Liver (tissue), 9 donors: ENCODE data around the gene AGBL4. TPM values are rescaled to one million over a fixed set of nuclear protein-coding genes. Genes with fewer than 3 reads are reported as not detected.

Source experiments
- DNase-seq: peaks from one replicate; pipeline ENCODE4 v3.0.0-alpha.2; 2017; ENCODE audit warnings: low spot score
- H3K27ac ChIP-seq, 2 donors: one replicate each; pipeline ENCODE4 v1.7.0; 2013; ENCODE audit warnings: inconsistent platforms in 2 of 2, low read length in 2 of 2, control low read depth in 1 of 2, low read depth in 1 of 2, mild to moderate bottlenecking in 1 of 2
- H3K27me3 ChIP-seq, 4 donors: one replicate each; pipeline versions ENCODE4 v1.6.1 to v1.7.0; 2013; ENCODE audit warnings: low read length in 3 of 4, inconsistent platforms in 1 of 4, mild to moderate bottlenecking in 1 of 4, moderate library complexity in 1 of 4; ENCODE audit not compliant: control insufficient read depth in 4 of 4, insufficient read depth in 4 of 4
- H3K36me3 ChIP-seq, 4 donors: one replicate each; pipeline versions ENCODE4 v1.6.1 to v1.7.0; 2013; ENCODE audit warnings: low read length in 3 of 4, mild to moderate bottlenecking in 3 of 4, low read depth in 1 of 4, moderate library complexity in 1 of 4; ENCODE audit not compliant: control insufficient read depth in 4 of 4, insufficient read depth in 3 of 4
- H3K4me1 ChIP-seq, 4 donors: one replicate each; pipeline versions ENCODE4 v1.6.1 to v1.7.0; 2013; ENCODE audit warnings: low read length in 3 of 4, mild to moderate bottlenecking in 3 of 4, moderate library complexity in 1 of 4; ENCODE audit not compliant: control insufficient read depth in 4 of 4, insufficient read depth in 4 of 4
- H3K4me3 ChIP-seq, 3 donors: one replicate each; pipeline versions ENCODE4 v1.6.1 to v1.7.0; 2013; ENCODE audit warnings: low read length in 3 of 3, control low read depth in 1 of 3, low read depth in 1 of 3, mild to moderate bottlenecking in 1 of 3
- H3K9ac ChIP-seq, 2 donors: one replicate each; pipeline ENCODE4 v1.7.0; 2013; ENCODE audit warnings: low read length in 2 of 2, mild to moderate bottlenecking in 2 of 2, moderate library complexity in 2 of 2, control low read depth in 1 of 2, low read depth in 1 of 2
- H3K9me3 ChIP-seq, 4 donors: one replicate each; pipeline versions ENCODE4 v1.6.1 to v1.7.0; 2013; ENCODE audit warnings: low read length in 3 of 4; ENCODE audit not compliant: control insufficient read depth in 4 of 4
- ATF3 ChIP-seq: IDR thresholded peaks from 2 replicates; pipeline ENCODE4 v1.6.1; 2016; ENCODE audit warnings: antibody characterized with exemption
- EGR1 ChIP-seq, 2 donors: IDR thresholded peaks; 2 replicates each; pipeline ENCODE4 v1.6.1; 2016 to 2018; ENCODE audit warnings: antibody characterized with exemption in 2 of 2, low read depth in 2 of 2
- HNF4A ChIP-seq, 2 donors: conservative IDR thresholded peaks; 2 replicates each; pipeline ENCODE4 v1.6.1; 2016; ENCODE audit warnings: antibody characterized with exemption in 2 of 2, mild to moderate bottlenecking in 2 of 2
- JUND ChIP-seq, 2 donors: IDR thresholded peaks; 2 replicates each; pipeline ENCODE4 v1.6.1; 2016; ENCODE audit warnings: antibody characterized with exemption in 2 of 2
- RAD21 ChIP-seq, 2 donors: IDR thresholded peaks; 2 replicates each; pipeline ENCODE4 v1.6.1; 2016; ENCODE audit warnings: antibody characterized with exemption in 2 of 2, mild to moderate bottlenecking in 2 of 2
- REST ChIP-seq: IDR thresholded peaks from 2 replicates; pipeline ENCODE4 v1.6.1; 2016; ENCODE audit warnings: antibody characterized with exemption, mild to moderate bottlenecking
- RXRA ChIP-seq, 2 donors: IDR thresholded peaks; 2 replicates each; pipeline ENCODE4 v1.6.1; 2017 to 2018; ENCODE audit warnings: antibody characterized with exemption in 2 of 2, mild to moderate bottlenecking in 1 of 2
- SP1 ChIP-seq: IDR thresholded peaks from 2 replicates; pipeline ENCODE4 v1.6.1; 2018; ENCODE audit warnings: antibody characterized with exemption, mild to moderate bottlenecking
- TAF1 ChIP-seq: conservative IDR thresholded peaks from 2 replicates; pipeline ENCODE4 v1.6.1; 2016; ENCODE audit warnings: antibody characterized with exemption, mild to moderate bottlenecking
- YY1 ChIP-seq: IDR thresholded peaks from 2 replicates; pipeline ENCODE4 v1.6.1; 2016; ENCODE audit warnings: antibody characterized with exemption, mild to moderate bottlenecking
- ZBTB33 ChIP-seq: IDR thresholded peaks from 2 replicates; pipeline ENCODE4 v1.6.1; 2016; ENCODE audit warnings: antibody characterized with exemption
- WGBS: extraction: QIAGEN DNeasy Blood & Tissue Kit; methylation state at CpG from one replicate; pipeline ENCODE4 v1.1.7; 2013; 5-methylcytosine and 5-hydroxymethylcytosine counted together
- polyA plus RNA-seq, 2 donors: library from polyadenylated mRNA; stranded (reverse) in 1 of 2; unstranded in 1 of 2; fragments of 200-250 nt in 1 of 2; fragments of >200 nt in 1 of 2; fragmentation: Nextera tagmentation in 1 of 2; extraction: Ambion mirVana in 1 of 2; gene quantifications; one replicate each; pipeline versions ENCODE4 v1.2.1 to v1.2.3, GENCODE V29; 2013 to 2015
- total RNA-seq, 2 donors: library from RNA; depleted of rRNA; stranded (reverse); fragments of >200 nt; gene quantifications; one replicate each; pipeline ENCODE4 v1.2.3, GENCODE V29; 2014
- TF ChIP-seq, protein P1 (sequence below): fragments of 150-350 bp; IDR thresholded peaks from 2 replicates; pipeline ENCODE4 v1.5.1; 2017; ENCODE audit warnings: improper control_type of control experiment, low read depth, low read length; ENCODE audit not compliant: missing input control
- donor health status: healthy.
- donor health status: healthy.
- donor health status: healthy.
- donor health status: healthy.
- donor health status: healthy.

Gene AGBL4
- total and polyA plus RNA-seq, 4 donors, result 0.75 to 0.76 TPM; not detected in 2

DNA sequence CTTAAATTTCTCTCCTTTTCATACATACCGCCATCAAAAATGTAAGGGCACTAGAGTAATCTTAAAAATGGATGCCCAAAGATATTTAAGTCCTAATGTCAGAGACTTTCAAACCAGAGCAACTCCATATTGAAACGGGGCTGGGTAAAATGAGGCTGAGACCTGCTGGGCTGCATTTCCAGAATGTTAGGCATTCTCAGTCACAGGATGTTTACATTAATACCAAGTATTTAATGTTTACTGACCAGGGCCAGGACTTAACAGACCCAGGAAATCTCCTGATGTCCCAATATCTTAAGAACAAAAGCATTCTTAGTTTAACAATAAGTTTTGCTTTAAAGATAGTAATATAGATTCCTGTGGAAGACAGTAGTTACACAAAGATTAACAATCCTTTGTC is 683.2 kb downstream of the AGBL4 start:
- WGBS, result 84% methylated on average over 2 of the region's 2 CpGs
- TF ChIP-seq EGR1 (IDR thresholded peaks at IDR 0.05; ENCODE audit: low read depth in 2 of 2) (no peak), RXRA (IDR thresholded peaks at IDR 0.05) (no peak), JUND (IDR thresholded peaks at IDR 0.05) (no peak)
- TF ChIP-seq, protein P1, sequence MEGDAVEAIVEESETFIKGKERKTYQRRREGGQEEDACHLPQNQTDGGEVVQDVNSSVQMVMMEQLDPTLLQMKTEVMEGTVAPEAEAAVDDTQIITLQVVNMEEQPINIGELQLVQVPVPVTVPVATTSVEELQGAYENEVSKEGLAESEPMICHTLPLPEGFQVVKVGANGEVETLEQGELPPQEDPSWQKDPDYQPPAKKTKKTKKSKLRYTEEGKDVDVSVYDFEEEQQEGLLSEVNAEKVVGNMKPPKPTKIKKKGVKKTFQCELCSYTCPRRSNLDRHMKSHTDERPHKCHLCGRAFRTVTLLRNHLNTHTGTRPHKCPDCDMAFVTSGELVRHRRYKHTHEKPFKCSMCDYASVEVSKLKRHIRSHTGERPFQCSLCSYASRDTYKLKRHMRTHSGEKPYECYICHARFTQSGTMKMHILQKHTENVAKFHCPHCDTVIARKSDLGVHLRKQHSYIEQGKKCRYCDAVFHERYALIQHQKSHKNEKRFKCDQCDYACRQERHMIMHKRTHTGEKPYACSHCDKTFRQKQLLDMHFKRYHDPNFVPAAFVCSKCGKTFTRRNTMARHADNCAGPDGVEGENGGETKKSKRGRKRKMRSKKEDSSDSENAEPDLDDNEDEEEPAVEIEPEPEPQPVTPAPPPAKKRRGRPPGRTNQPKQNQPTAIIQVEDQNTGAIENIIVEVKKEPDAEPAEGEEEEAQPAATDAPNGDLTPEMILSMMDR, result no peak
- DNase-seq, result no peak
- H3K9ac ChIP-seq, result no peak overlapping the region
- H3K9me3 ChIP-seq, result no peaks in the 10 kb centered on the region
- H3K4me1 ChIP-seq, result no peaks in the 10 kb centered on the region
- H3K27ac ChIP-seq, result no peak overlapping the region
- no peaks in the 10 kb centered on the region for H3K36me3 ChIP-seq
- H3K4me3 ChIP-seq, result no peak overlapping the region
- H3K27me3 ChIP-seq, result no peaks in the 10 kb centered on the region

DNA sequence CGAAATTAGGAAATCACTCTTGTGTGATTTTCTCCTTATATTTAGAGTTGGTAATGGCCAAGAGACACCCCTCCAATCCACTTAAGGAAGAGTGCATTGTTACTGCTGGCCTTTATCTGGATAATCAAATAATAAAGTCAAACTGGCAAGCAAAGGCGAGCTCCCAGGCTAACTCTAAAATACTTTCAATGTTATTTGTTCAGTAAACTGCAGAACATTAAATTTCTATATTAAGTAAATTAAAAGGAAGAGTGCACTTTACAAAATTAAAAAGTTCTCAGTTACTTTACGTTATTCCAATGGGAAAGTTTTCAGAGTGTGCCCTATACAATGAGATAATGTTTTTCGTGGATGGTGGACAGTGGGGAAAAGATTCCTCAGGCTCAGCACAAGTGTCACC is 684.7 kb downstream of the AGBL4 start:
- no peak for DNase-seq
- Histone ChIP-seq H3K9ac (no peak overlapping the region), H3K4me3 (no peak overlapping the region), H3K27me3 (no peaks in the 10 kb centered on the region), H3K27ac (no peak overlapping the region), H3K36me3 (no peaks in the 10 kb centered on the region), H3K4me1 (no peaks in the 10 kb centered on the region), H3K9me3 (no peaks in the 10 kb centered on the region)
- TF ChIP-seq ZBTB33, result no peak
- 78% methylated on average over 4 of the region's 4 CpGs for WGBS

DNA sequence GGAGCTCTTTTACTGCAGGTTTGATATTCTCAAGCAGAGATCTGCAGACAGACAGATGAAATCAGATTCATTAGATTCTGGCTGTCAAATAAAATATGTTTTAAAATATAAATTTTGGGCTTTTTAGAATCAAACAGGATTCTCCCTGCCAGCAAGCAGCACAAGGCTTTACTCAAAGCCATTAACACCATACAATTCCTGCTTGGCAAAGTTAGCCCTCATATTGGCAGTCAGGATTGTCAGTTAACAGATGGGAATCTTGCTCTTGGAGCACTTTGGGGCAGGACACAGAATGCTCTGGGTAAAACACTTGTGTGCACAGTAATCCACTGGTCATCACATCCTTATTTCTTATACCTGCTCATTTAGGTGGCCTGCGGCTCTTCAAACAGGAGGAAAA is 686.5 kb downstream of the AGBL4 start:
- no peak for DNase-seq
- Histone ChIP-seq H3K9ac (no peak overlapping the region), H3K4me1 (no peaks in the 10 kb centered on the region), H3K27me3 (no peaks in the 10 kb centered on the region), H3K36me3 (no peaks in the 10 kb centered on the region), H3K9me3 (no peaks in the 10 kb centered on the region), H3K4me3 (no peak overlapping the region), H3K27ac (no peak overlapping the region)
- no peak for TF ChIP-seq JUND (IDR thresholded peaks at IDR 0.05)
- no peak for TF ChIP-seq ZBTB33
- no peak for TF ChIP-seq SP1
- no peak for TF ChIP-seq TAF1
- TF ChIP-seq REST, result no peak
- TF ChIP-seq HNF4A (conservative IDR thresholded peaks at IDR 0.05), result no peak
- TF ChIP-seq ATF3, result no peak
- TF ChIP-seq YY1, result no peak
- no peak for TF ChIP-seq RAD21 (IDR thresholded peaks at IDR 0.05)
- WGBS, result 93% methylated on average over 1 of the region's 1 CpG
